GM21381 (cell line): ENCODE results near the gene LAMC3.

Experiments used
- ATAC-seq: cut with Tn5 transposase; IDR thresholded peaks from one replicate; pipeline ENCODE4 v1.9.1; 2021; ENCODE audit warnings: mild to moderate bottlenecking, moderate library complexity; ENCODE audit not compliant: unreplicated experiment

LAMC3 gene

GRCh38 chr9:131072107-131072870, 63.3 kb downstream of the LAMC3 start:
- ATAC-seq, result no peak

DNA sequence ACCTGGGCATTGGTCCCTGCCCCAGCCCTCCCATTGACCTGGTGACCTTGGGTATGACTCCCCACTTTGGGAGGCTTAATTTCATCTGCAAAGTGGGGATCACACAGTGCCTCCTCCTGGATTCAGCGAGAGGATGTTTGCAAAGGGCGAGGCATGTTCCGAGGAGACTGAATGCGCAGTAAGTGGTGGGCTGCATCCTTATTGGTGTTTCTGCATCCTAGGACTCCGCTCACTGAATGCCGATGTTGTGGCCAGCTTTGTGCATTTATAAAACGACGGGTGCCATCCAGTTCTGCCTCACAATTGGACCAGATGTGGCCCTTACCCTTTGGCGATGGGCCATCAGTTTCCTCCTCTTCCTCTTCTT, 63.9 kb downstream of the LAMC3 start:
- no peak for ATAC-seq

- ATAC-seq, result no peak
These were observed 67.6 kb downstream of the LAMC3 start for GRCh38 chr9:131076347-131077195.

DNA sequence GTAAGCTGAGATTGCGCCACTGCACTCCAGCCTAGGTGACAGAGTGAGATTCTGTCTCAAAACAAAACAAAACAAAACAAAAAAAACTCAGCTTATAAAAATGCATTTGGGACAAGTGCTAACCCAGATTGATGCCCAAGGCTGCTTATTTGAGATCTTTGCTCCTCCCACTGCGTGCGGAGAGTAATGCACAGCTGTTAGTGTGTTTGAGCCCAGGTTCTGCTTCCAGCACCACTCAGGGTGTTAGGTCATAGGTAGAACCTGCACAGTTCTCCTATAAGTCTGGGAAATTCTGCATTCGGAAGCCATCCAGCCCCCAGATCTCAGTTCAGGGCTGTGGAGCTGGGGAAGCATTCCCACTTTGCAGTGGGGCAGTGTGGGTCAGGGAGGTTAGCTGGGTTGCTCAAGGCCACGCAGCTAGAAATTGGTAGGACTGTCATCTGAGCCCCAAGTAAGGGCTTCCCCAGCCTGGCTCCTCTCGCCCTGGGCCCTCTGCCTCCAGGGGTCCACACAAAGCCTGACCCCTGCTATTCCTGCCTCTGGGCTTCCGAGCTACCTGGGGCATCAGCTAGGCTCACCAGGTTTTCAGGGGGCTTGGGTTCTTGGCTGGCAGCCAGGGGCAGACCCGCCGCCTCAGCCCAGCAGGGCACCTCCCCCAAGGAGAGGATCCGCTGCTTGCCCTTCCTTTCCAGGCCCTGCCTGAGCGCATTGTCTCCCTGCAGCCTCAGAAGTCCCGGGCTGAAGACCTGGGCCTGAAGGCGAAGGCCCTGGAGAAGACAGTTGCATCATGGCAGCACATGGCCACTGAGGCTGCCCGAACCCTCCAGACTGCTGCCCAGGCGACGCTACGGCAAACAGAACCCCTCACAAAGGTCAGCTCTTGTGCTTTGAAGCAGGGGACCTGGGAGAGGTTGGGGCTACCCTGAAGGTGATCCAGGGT, 69.7 kb downstream of the LAMC3 start:
- ATAC-seq, result no peak

DNA sequence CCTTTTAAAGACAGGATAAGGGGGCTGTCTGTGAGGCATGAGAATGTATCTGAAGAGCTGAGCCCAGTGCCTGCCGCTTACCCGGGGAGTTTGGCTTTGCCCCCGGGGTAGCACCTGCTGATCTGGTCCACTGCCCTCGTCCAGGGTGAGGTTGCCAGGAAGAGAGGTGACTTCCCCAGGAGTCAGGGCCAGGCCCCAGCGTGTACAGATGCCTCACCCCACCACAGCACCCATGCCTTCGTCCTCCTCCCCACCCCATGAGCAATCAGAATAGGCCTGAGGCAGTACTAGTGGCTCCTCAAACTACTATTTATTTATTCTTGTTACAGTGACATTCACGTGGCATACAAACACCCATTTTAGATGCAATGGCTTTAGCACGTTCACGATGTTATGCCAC, 71.6 kb downstream of the LAMC3 start:
- no peak for ATAC-seq

DNA sequence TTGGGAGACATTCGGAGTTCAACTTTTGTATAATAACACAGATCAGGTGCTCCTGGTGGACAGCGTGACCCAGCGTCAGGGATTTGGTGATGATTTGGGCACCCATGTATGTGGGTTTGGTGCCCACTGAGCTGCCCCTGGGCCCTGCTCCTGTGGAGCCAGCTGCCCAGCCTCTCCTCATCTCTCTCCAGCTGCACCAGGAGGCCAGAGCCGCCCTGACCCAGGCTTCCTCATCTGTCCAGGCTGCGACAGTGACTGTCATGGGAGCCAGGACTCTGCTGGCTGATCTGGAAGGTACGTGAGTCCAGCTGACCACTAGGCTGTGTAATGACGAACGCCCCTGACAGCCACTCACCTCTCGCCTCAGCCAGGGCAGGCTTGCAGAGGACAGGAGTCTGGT, 72.9 kb downstream of the LAMC3 start:
- ATAC-seq, result no peak

- no peak for ATAC-seq
These were observed 74.0 kb downstream of the LAMC3 start for GRCh38 chr9:131082774-131083512.

GRCh38 chr9:131084661-131085369, 75.8 kb downstream of the LAMC3 start:
- no peak for ATAC-seq

- no peak for ATAC-seq
These were observed 76.6 kb downstream of the LAMC3 start for GRCh38 chr9:131085370-131086122.

- no peak for ATAC-seq
These were observed 78.5 kb downstream of the LAMC3 start for GRCh38 chr9:131087354-131087893.

GRCh38 chr9:131090025-131090787, 81.2 kb downstream of the LAMC3 start:
- no peak for ATAC-seq

- ATAC-seq, result no peak
These were observed 82.5 kb downstream of the LAMC3 start for GRCh38 chr9:131091352-131091992.

GRCh38 chr9:131092030-131092429, 83.1 kb downstream of the LAMC3 start:
- no peak for ATAC-seq

GRCh38 chr9:131092548-131093440, 83.8 kb downstream of the LAMC3 start:
- ATAC-seq, result no peak

- ATAC-seq, result no peak
These were observed 85.0 kb downstream of the LAMC3 start for GRCh38 chr9:131094015-131094414.

DNA sequence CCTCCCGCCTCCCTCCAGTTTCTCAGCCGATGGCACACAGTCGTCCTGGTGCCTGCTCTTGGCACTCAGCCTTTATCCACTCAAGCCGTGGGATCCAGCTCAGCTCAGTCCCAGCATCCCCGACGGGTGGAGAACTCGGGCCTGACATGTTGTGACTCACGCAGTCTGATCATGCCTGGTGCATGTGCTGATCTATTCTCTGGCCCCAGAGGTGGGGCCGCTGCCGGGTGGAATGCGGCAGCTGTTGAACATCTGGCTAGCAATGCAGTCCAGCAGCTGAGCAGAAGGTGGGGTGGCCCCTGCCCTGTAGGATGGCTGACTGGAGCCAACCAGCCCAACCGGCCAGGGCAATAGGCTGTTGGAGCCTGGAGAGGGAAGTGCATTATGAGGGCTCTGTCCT, 85.6 kb downstream of the LAMC3 start:
- ATAC-seq, result no peak
